Right lobe of liver (tissue), 6 donors: ENCODE results near the gene TMEM154. TPM values are rescaled to one million over a fixed set of nuclear protein-coding genes. Genes with fewer than 3 reads are reported as not detected.

Source experiments
- ATAC-seq, 4 donors: fragments of 200-7000 bp; cut with Tn5 transposase; one replicate each; pipeline ENCODE4 v1.9.1; 2020; ENCODE audit warnings: mild to moderate bottlenecking in 4 of 4, moderate library complexity in 4 of 4
- DNase-seq, 3 donors: peaks; one replicate each; pipeline ENCODE4 v3.0.0-alpha.2; 2020
- H3K27ac ChIP-seq, 3 donors: fragments of 200-600 bp; one replicate each; pipeline ENCODE4 v1.8.0; 2022
- H3K27me3 ChIP-seq, 2 donors: fragments of 200-600 bp; one replicate each; pipeline ENCODE4 v1.8.0; 2022
- H3K36me3 ChIP-seq, 4 donors: fragments of 200-600 bp; sonication (generic) in 1 of 4; one replicate each; pipeline versions ENCODE4 v1.5.1 to v1.8.0; 2017 to 2022; ENCODE audit warnings: control low read depth in 1 of 4
- H3K4me1 ChIP-seq, 4 donors: fragments of 200-600 bp; sonication (generic) in 1 of 4; one replicate each; pipeline versions ENCODE4 v1.5.1 to v1.8.0; 2017 to 2022; ENCODE audit warnings: control low read depth in 1 of 4
- H3K4me3 ChIP-seq, 3 donors: fragments of 200-600 bp; one replicate each; pipeline ENCODE4 v1.8.0; 2022
- H3K9me3 ChIP-seq, 4 donors: fragments of 200-600 bp; sonication (generic) in 1 of 4; one replicate each; pipeline versions ENCODE4 v1.5.1 to v1.8.0; 2017 to 2022; ENCODE audit warnings: control low read depth in 1 of 4
- POLR2A ChIP-seq: fragments of 450-650 bp; IDR thresholded peaks from one replicate; pipeline ENCODE4 v1.6.1; 2017; ENCODE audit warnings: antibody characterized with exemption, mild to moderate bottlenecking
- WGBS: methylation state at CpG from one replicate; pipeline ENCODE4 v1.1.6; 2018; ENCODE audit warnings: low coverage, low lambda C conversion rate; ENCODE audit not compliant: insufficient coverage; ENCODE audit errors: missing lambda C conversion rate; 5-methylcytosine and 5-hydroxymethylcytosine counted together
- intact Hi-C, 2 donors: fragments of 100-400 bp; cut with DNase I; formaldehyde crosslinking; loops; one replicate each; pipeline versions ENCODE4 v1.11.2 to v1.14.1; 2022
- total RNA-seq, 6 experiments: library from RNA; depleted of rRNA in 2 of 6; stranded (reverse); fragments of >200 nt in 2 of 6; fragmentation: NEBNext Ultra II Directional in 3 of 6; extraction: Animal tissue kit (Norgen Biotek cat#: 25700) in 3 of 6; gene quantifications; one replicate each; pipeline versions ENCODE4 v1.1.0 to v1.2.4, GENCODE V29; 2016 to 2023
- TF ChIP-seq, protein P1 (sequence below), 4 donors: fragments of 200-600 bp in 3 of 4; fragments of 450-650 bp in 1 of 4; IDR thresholded peaks; one replicate each; pipeline versions ENCODE4 v1.5.1 to v1.8.0; 2016 to 2022; ENCODE audit warnings: antibody characterized with exemption in 4 of 4, mild to moderate bottlenecking in 2 of 4
- donor health status: DM: no; HTN: yes; CAD: no.
- donor health status: DM: no; HTN: no; CAD: no.
- donor health status: DM: no; HTN: no; CAD: no.
- donor health status: DM: no; HTN: yes; CAD: no.
- donor health status: DM: no; HTN: yes; CAD: no.

Gene TMEM154
- total RNA-seq, 6 experiments from 2014 or later, result 0.64 to 6.7 (median 2.9) TPM

DNA sequence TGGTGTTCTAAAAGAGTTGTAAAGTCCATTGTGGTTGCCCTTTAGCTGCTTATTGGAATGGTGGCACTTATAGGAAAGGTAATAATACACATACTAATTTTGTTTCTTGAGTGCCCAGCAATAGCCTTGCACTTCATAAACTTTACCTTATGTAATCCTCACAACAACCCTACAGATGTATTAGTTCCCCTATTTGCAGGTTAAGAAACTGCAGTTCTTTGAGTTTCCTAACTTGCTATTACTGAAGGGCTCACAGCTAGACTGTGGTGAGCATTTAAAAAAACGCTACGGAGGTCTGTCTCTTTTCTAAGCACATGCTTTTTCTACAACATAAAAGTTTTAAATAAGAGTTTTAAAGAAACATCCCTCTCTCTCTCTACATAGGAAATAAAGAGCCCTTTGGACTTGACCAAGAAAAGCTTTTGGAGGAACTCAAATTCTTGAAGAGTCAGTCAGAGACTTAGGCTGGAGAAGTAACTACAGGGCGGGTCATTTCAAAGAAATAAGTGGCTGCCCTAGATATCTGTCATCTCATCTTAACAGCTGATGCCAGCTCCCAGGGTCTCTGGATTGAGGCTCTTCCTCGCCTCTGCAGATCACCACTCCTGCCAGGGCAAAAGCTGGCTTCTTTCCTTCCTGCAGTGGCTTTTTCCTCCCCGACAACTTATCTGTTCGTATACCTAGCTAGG is 101.9 kb downstream of the TMEM154 start:
- WGBS, result 72% methylated on average over 6 of the region's 6 CpGs
- TF ChIP-seq POLR2A, result no peak
- TF ChIP-seq, protein P1, sequence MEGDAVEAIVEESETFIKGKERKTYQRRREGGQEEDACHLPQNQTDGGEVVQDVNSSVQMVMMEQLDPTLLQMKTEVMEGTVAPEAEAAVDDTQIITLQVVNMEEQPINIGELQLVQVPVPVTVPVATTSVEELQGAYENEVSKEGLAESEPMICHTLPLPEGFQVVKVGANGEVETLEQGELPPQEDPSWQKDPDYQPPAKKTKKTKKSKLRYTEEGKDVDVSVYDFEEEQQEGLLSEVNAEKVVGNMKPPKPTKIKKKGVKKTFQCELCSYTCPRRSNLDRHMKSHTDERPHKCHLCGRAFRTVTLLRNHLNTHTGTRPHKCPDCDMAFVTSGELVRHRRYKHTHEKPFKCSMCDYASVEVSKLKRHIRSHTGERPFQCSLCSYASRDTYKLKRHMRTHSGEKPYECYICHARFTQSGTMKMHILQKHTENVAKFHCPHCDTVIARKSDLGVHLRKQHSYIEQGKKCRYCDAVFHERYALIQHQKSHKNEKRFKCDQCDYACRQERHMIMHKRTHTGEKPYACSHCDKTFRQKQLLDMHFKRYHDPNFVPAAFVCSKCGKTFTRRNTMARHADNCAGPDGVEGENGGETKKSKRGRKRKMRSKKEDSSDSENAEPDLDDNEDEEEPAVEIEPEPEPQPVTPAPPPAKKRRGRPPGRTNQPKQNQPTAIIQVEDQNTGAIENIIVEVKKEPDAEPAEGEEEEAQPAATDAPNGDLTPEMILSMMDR (IDR thresholded peaks at IDR 0.05), result no peak
- Histone ChIP-seq H3K27ac (no peak overlapping the region), H3K27me3 (no peaks in the 10 kb centered on the region), H3K9me3 (no peaks in the 10 kb centered on the region), H3K4me3 (no peak overlapping the region), H3K36me3 (no peaks in the 10 kb centered on the region), H3K4me1 (peaks cover 0 to 14% (median 0%) of the 10 kb centered on the region in 4 donors)
- DNase-seq (no peak), ATAC-seq (no peak)
- intact Hi-C loops, result no loop called here

DNA sequence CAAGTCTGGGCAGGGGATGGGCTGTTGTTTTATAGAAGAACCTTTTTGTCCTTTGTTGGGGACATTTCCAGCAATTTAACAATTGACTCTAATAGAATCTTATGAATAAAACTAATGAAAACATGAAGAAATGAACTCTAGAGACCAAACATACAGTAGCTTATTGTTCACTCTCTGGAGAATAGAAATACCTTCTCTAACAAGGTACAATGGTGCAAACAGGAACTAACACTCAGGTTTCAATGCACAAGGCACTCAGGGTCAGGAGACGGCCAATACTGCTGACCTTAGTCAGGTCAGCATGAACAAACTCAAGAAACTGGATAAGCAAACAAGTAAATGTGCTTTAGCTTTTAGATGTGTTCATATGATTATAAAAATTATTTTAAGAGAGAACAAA is 104.3 kb downstream of the TMEM154 start:
- 45% methylated on average over 1 of the region's 1 CpG for WGBS
- no peaks in the 10 kb centered on the region for H3K36me3 ChIP-seq
- H3K4me3 ChIP-seq, result no peak overlapping the region
- H3K9me3 ChIP-seq, result no peaks in the 10 kb centered on the region
- H3K27ac ChIP-seq, result no peak overlapping the region
- ATAC-seq (no peak), DNase-seq (no peak)
- no peaks in the 10 kb centered on the region for H3K27me3 ChIP-seq
- H3K4me1 ChIP-seq, result peaks cover 0 to 14% (median 0%) of the 10 kb centered on the region in 4 donors
- TF ChIP-seq, protein P1 (IDR thresholded peaks at IDR 0.05), result no peak
- no peak for TF ChIP-seq POLR2A
- intact Hi-C loops, result no loop called here

DNA sequence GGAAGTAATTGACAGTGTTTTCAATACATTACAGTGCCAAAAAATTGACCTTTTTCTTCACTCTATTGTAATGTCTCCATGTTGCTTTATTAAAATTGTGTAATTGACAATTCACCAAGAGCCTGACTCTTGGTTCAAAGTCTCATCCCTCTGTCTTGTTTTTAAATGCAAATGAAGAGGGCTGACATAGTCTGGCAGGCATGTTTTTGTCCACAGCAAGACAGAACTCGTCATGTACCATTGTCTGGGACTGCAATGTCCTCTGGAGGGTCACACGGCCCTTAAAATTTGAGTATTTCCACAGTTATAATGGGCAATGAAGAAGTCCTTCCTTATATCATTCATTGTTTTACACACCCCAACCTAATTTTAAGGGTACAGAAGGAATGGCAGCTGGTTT is 105.9 kb downstream of the TMEM154 start:
- DNase-seq, result no peak
- no peak for TF ChIP-seq POLR2A
- TF ChIP-seq, protein P1 (IDR thresholded peaks at IDR 0.05), result no peak
- Histone ChIP-seq H3K27me3 (no peaks in the 10 kb centered on the region), H3K36me3 (no peaks in the 10 kb centered on the region), H3K27ac (no peak overlapping the region), H3K4me1 (peaks cover 0 to 2% (median 0%) of the 10 kb centered on the region in 4 donors), H3K4me3 (no peak overlapping the region), H3K9me3 (no peaks in the 10 kb centered on the region)
- WGBS, result 90% methylated on average over 2 of the region's 2 CpGs
- intact Hi-C loops, result no loop called here
- no peak for ATAC-seq

DNA sequence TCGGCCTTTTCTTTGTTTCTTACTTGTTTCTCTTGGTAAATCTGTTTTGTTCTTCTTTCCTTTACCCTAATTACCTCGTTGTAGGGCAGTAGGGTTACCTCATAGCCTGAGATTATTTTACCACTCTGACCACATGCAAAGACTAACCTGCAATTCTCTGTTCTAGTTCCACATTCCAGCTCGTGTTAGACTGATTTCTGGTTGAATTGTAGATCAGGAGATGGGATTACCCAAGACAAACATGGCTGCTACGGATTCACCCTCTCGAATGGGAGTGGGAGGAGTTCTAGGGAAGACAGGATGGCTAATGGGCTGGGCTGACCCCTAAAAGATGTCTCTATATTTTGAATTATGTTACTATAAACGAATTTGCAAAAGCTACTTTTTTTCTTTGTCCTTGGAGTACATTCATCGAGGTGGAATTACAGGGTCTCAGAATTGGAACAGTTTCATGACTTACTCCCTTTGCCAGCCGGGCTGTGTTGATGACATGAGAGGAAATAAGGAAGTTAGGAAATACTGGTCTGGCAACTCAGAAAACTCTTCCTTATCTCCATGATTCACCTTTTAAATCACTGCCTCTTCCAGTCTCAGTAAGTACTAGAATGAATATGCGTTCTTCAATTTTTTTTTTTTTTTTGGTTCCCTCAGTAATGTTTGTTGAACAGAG is 107.2 kb downstream of the TMEM154 start:
- no peak for TF ChIP-seq POLR2A
- TF ChIP-seq, protein P1 (IDR thresholded peaks at IDR 0.05), result no peak
- Histone ChIP-seq H3K27me3 (no peaks in the 10 kb centered on the region), H3K4me1 (no peaks in the 10 kb centered on the region), H3K9me3 (no peaks in the 10 kb centered on the region), H3K36me3 (no peaks in the 10 kb centered on the region), H3K4me3 (no peak overlapping the region), H3K27ac (no peak overlapping the region)
- intact Hi-C loops, result no loop called here
- 63% methylated on average over 9 of the region's 9 CpGs for WGBS
- ATAC-seq, result no peak
- no peak for DNase-seq
